KBM-7 (cell line): Measurements from ENCODE around the gene SEC16A.

Source experiments
- DNase-seq: peaks from one replicate; pipeline ENCODE4 v3.0.0-alpha.2; 2015
- in situ Hi-C: fragments of 300-500 bp; cut with MboI; formaldehyde crosslinking; loops from 2 replicates; pipeline ENCODE4 v1.14.3; 2020; ENCODE audit warnings: low sequenced_read_pairs, low pct_unique_long_range_greater_than_20kb, mixed read lengths

SEC16A gene

DNA sequence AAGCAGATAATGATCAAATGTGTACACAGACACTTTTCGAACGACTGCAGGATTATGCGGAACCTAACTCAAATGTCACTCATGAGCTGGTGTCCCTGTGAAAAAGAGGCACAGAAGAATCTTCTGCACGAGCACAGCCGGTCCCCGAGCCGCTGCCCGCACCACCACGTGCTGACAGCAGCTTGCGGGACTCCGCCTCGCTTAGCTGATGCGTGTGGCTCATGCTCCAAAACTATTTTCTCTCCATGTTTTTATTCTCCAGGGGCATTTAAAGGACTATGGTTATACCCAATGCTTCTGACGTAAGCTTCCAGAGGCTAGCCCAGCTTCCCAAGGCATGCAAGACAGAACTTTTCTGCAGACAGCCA is 9.5 kb downstream of the SEC16A start:
- in situ Hi-C loops, result no loop called here
- no peak for DNase-seq

- DNase-seq, result no peak
- in situ Hi-C loops, result no loop called here
Measured at GRCh38 chr9:136472640-136473353, 10.0 kb downstream of the SEC16A start.

DNA sequence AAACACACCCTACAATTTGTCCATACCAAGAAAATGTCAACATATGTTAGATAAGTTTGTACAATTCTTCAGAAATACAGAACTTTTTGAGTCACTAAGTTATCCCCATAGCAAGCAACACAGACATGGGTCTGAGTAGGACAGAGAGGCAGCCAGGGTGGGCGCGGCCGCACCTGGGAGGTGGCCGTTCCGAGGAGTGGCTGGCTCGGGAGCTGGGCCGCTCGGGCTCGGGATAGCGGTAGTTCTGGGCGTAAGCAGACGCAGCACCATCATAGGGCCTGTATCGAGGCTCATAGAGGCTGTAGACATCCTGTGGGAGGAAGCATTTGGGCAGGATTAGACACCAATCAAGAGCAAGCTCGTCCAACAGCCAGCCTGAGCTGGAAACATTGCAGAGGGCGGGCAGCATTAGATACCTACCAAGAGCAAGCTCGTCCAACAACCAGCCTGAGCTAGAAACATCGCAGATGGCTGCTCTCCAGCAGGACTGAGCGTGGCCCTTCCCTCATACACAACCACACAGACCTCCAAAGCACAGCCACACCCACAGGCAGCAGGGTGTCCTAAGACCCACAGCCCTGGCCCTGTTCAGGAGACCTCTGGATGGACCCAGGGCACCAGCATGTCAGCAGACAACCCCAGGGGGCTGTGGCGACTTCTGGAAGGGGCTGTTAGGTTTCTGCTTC is 10.9 kb downstream of the SEC16A start:
- no peak for DNase-seq
- in situ Hi-C loops, result no loop called here

DNA sequence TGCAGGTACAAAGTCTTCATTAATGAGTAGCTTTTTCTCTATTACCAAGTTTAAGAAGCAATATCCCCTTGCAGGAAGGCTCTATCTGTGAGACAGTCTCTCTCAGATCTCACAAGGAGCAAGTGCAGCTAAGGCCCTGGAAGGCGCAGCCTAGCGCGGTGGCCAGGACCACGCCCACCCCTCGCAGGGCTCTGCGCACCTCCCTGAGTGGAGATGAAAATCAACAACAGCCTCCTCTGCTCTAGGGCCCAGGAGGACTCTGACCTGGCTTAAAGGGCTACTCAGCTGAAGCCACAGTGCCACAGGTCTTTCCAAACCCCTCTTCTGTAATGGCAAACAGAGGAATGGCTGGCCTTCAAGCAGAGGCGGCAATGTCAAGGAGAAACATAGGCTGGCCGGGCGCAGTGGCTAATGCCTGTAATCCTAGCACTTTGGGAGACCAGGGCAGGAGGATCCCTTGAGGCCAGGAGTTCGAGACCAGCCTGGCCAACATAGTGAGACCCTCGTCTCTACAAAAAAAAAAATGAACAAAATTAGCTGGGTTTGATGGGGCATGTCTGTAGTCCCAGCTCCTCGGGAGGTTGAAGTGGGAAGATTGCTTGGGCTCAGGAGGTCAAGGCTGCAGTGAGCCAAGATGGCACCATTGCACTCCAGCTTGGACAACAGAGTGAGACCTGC is 11.9 kb downstream of the SEC16A start:
- DNase-seq, result no peak
- in situ Hi-C loops, result no loop called here

- in situ Hi-C loops, result no loop called here
- DNase-seq, result no peak
Measured at GRCh38 chr9:136470356-136470755, 12.5 kb downstream of the SEC16A start.

DNA sequence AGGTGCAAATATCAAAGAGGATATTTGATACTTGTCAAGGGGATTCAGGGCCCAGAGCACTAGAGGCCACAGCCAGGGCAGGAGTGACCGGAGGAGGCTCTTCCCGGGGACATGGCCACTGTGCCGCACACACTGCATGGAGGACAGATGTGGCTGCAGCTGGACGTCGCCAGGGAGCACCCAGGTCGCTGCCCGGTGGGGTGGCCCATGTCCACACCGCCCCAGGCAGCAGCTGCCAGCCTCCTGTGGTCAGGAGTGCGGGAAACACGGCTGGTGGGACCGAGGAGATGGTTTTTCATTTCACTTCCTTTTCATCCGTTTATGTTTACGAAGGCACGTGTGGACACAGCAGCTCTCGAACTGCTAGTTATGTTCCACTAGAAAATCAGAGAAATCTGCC is 15.1 kb downstream of the SEC16A start:
- in situ Hi-C loops, result no loop called here
- DNase-seq, result no peak

GRCh38 chr9:136466155-136466541 is 16.7 kb downstream of the SEC16A start:
- in situ Hi-C loops, result no loop called here
- DNase-seq, result no peak

GRCh38 chr9:136465500-136466154 is 17.2 kb downstream of the SEC16A start:
- in situ Hi-C loops, result no loop called here
- DNase-seq, result no peak

- no peak for DNase-seq
- in situ Hi-C loops, result no loop called here
Measured at GRCh38 chr9:136464241-136464640, 18.6 kb downstream of the SEC16A start.

GRCh38 chr9:136463578-136463977 is 19.3 kb downstream of the SEC16A start:
- in situ Hi-C loops, result no loop called here

DNA sequence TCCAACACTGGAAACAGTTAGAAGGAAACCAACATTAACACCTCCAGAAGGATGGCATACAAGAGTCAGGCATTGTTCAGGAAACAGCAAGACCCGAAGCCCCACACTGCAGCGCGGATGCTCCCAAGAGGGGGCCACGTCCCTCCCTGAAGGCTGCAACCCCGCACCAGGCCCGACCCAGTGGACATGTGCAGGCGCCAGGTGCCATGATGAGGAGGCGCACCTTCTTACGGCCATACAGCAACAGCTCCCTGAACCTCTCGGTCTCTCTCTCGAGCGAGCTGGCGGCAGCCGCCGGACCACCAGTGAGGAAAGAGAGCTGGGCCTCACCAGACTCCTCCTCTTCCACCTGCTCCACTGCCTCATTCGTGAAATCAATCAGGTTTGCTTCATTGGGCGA is 20.2 kb downstream of the SEC16A start:
- no peak for DNase-seq
- in situ Hi-C loops, result no loop called here

More at GRCh38 chr9:136463578-136463977, 19.3 kb downstream of the SEC16A start:
- DNase-seq, result no peak

GRCh38 chr9:136460772-136461325 is 22.0 kb downstream of the SEC16A start:
- DNase-seq, result no peak
- in situ Hi-C loops, result no loop called here

- in situ Hi-C loops, result no loop called here
- no peak for DNase-seq
Measured at GRCh38 chr9:136459425-136459824, 23.4 kb downstream of the SEC16A start.

- in situ Hi-C loops, result no loop called here
- no peak for DNase-seq
Measured at GRCh38 chr9:136457326-136457725, 25.5 kb downstream of the SEC16A start.

DNA sequence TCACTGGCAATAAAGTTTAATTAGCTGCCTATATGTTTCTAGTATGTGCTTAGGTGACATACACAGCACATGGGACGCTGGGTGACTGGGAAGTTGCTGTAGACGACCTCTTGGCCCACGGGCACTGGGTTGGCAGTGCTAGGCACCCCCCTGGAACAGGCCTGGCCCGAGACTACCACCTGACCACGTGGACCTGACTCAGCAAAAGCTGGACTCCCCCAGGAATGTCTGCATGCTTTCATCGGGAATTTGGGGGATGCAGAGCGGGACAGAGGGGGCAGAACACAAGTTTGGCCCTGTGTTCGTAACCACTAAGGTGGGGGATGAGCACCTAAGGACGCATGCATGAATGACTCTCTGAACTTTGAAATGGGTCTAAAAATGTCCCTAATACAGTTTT is 26.6 kb downstream of the SEC16A start:
- no peak for DNase-seq
- in situ Hi-C loops, result no loop called here

GRCh38 chr9:136455043-136456002 is 27.5 kb downstream of the SEC16A start:
- in situ Hi-C loops, result no loop called here
- no peak for DNase-seq

DNA sequence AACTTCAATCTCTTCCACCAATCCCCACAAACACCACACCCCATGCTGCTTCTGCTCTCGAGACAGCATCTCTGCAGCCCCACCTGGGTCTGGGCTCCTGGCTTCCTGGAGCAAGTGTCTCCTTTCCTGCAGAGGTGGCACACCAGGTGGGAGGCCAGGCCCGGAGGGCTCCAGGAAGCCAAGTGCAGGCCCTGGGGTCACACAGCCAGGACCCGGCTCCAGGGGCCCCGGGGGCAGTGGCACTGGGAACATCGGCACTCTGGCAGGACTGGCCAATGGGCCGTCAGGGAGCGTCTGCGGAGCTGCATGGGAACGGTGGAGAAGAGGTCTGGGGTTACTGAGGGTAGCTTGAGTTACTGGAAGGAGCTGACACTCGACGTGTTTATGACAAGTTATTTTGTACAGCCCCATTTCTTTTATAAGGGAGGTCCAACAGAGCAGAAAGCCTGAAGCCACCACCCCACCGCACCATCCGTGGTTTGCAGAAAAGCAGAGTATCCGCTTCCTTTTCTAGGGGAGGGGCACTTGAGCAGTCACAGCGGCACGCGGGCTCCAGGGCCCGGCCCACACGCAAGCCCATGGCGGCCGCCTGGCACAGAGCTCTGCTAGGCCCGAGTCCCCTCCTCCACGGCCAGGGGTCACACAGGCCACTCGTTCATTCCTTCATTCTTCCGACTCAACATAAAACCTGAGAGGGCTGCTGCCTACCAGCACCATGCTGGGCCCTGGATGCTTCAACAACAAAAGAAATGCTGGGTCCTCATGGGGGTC is 28.6 kb downstream of the SEC16A start:
- in situ Hi-C loops, result no loop called here
- DNase-seq, result no peak

GRCh38 chr9:136453326-136453725 is 29.5 kb downstream of the SEC16A start:
- DNase-seq, result no peak
- in situ Hi-C loops, result no loop called here
